ENCODE data around the gene CBR3.

The CBR3 gene

GRCh38 chr21:36186506-36187399, 51.9 kb downstream of the CBR3 start:
- DNase-seq, result no peak

- no peak for DNase-seq
These were observed 53.3 kb downstream of the CBR3 start for GRCh38 chr21:36188081-36188681.

- DNase-seq, result no peak
These were observed 54.1 kb downstream of the CBR3 start for GRCh38 chr21:36188937-36189336.

- no peak for DNase-seq
These were observed 55.9 kb downstream of the CBR3 start for GRCh38 chr21:36190736-36191135.

GRCh38 chr21:36193200-36193599, 58.3 kb downstream of the CBR3 start:
- no peak for DNase-seq

GRCh38 chr21:36194024-36194423, 59.1 kb downstream of the CBR3 start:
- DNase-seq, result no peak

- DNase-seq, result no peak
These were observed 60.7 kb downstream of the CBR3 start for GRCh38 chr21:36195613-36196012.
